ENCODE data around the gene SMR3B.

Gene SMR3B

GRCh38 chr4:70402762-70403161 lies 19.8 kb downstream of the SMR3B start:
- no peaks in the 10 kb centered on the region for H3K36me3 ChIP-seq (ENCODE audit: control insufficient read depth in 1 of 2, insufficient read depth in 2 of 2, low read depth in 1 of 2, low read length in 2 of 2)
- H3K9me3 ChIP-seq (ENCODE audit: control insufficient read depth, low read length) = no peaks in the 10 kb centered on the region
- H3K4me3 ChIP-seq (ENCODE audit: insufficient read depth in 1 of 2, low read depth in 1 of 2, low read length in 2 of 2) = no peak overlapping the region
- H2BK5ac ChIP-seq (ENCODE audit: low read depth, low read length, poor library complexity, severe bottlenecking) = no peak overlapping the region
- H4K8ac ChIP-seq (ENCODE audit: low read length) = no peak overlapping the region
- H3K4ac ChIP-seq (ENCODE audit: low read depth in 1 of 2, low read length in 2 of 2) = no peak overlapping the region
- no peaks in the 10 kb centered on the region for H3K27me3 ChIP-seq (ENCODE audit: control insufficient read depth in 1 of 2, insufficient read depth in 1 of 2, low read length in 2 of 2)
- no peaks in the 10 kb centered on the region for H3K4me1 ChIP-seq (ENCODE audit: control insufficient read depth, insufficient read depth, low read depth, low read length)
- H2AFZ ChIP-seq (ENCODE audit: low read depth, low read length) = no peak overlapping the region
- H3K9ac ChIP-seq (ENCODE audit: low read length) = no peak overlapping the region
- 80% methylated on average over 1 of the region's 1 CpG for WGBS
- no peak overlapping the region for H2BK15ac ChIP-seq (ENCODE audit: low read depth, poor library complexity, severe bottlenecking)
- no peak overlapping the region for H3K18ac ChIP-seq (ENCODE audit: low read depth in 1 of 2, low read length in 2 of 2)
- no peak overlapping the region for H3K27ac ChIP-seq (ENCODE audit: low read length, poor library complexity, severe bottlenecking)
- H2BK12ac ChIP-seq (ENCODE audit: low read length in 2 of 2) = no peak overlapping the region
- H2AK5ac ChIP-seq (ENCODE audit: low read length, severe bottlenecking) = no peak overlapping the region
- DNase-seq = no peak
- H3K14ac ChIP-seq (ENCODE audit: low read length in 2 of 2) = no peak overlapping the region
- no peak overlapping the region for H3K4me2 ChIP-seq (ENCODE audit: low read length, poor library complexity, severe bottlenecking)
- no peaks in the 10 kb centered on the region for H3K79me1 ChIP-seq (replicated peaks; ENCODE audit: low read length, poor library complexity, severe bottlenecking)
- no peak overlapping the region for H3K23ac ChIP-seq (ENCODE audit: low read length in 2 of 2)
- H4K91ac ChIP-seq (ENCODE audit: low read length) = no peak overlapping the region
- H2BK120ac ChIP-seq (ENCODE audit: low read depth, low read length) = no peak overlapping the region

GRCh38 chr4:70405765-70406164 lies 22.8 kb downstream of the SMR3B start:
- no peak overlapping the region for H2BK5ac ChIP-seq (ENCODE audit: low read depth, low read length, poor library complexity, severe bottlenecking)

DNA sequence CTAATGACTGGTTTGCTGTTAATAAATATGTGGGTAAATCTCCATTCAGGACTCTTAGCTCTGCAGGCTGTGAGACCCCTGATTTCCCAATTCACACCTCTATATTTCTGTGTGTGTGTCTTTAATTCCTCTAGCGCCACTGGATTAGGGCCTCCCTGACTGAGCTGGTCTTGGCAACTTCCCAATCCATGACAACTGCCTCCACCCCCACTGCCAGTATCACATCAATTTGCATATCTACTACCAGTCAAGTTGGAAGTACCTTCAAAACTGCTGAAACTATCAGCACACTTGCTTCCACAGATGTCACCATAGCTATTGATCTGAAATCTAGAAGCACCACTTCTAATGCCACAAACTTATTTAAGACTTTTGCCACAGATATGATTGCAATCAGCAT lies 42.4 kb downstream of the SMR3B start:
- Histone ChIP-seq H3K36me3 (ENCODE audit: control insufficient read depth in 1 of 2, insufficient read depth in 2 of 2, low read depth in 1 of 2, low read length in 2 of 2) (no peaks in the 10 kb centered on the region), H3K9ac (ENCODE audit: low read length) (no peak overlapping the region), H3K4me1 (ENCODE audit: control insufficient read depth, insufficient read depth, low read depth, low read length) (no peaks in the 10 kb centered on the region), H3K14ac (ENCODE audit: low read length in 2 of 2) (no peak overlapping the region), H3K9me3 (ENCODE audit: control insufficient read depth, low read length) (peaks cover 9% of the 10 kb centered on the region), H3K18ac (ENCODE audit: low read depth in 1 of 2, low read length in 2 of 2) (no peak overlapping the region), H2BK12ac (ENCODE audit: low read length in 2 of 2) (no peak overlapping the region), H3K23ac (ENCODE audit: low read length in 2 of 2) (no peak overlapping the region), H2BK5ac (ENCODE audit: low read depth, low read length, poor library complexity, severe bottlenecking) (no peak overlapping the region), H3K27me3 (ENCODE audit: control insufficient read depth in 1 of 2, insufficient read depth in 1 of 2, low read length in 2 of 2) (no peaks in the 10 kb centered on the region), H3K4me3 (ENCODE audit: insufficient read depth in 1 of 2, low read depth in 1 of 2, low read length in 2 of 2) (no peak overlapping the region), H3K79me1 (replicated peaks; ENCODE audit: low read length, poor library complexity, severe bottlenecking) (no peaks in the 10 kb centered on the region), H3K4ac (ENCODE audit: low read depth in 1 of 2, low read length in 2 of 2) (no peak overlapping the region), H4K91ac (ENCODE audit: low read length) (no peak overlapping the region), H2AK5ac (ENCODE audit: low read length, severe bottlenecking) (no peak overlapping the region), H2AFZ (ENCODE audit: low read depth, low read length) (no peak overlapping the region), H2BK15ac (ENCODE audit: low read depth, poor library complexity, severe bottlenecking) (no peak overlapping the region), H3K27ac (ENCODE audit: low read length, poor library complexity, severe bottlenecking) (no peak overlapping the region), H3K4me2 (ENCODE audit: low read length, poor library complexity, severe bottlenecking) (no peak overlapping the region), H2BK120ac (ENCODE audit: low read depth, low read length) (no peak overlapping the region), H4K8ac (ENCODE audit: low read length) (no peak overlapping the region)
- 89% methylated on average over 1 of the region's 1 CpG for WGBS
- no peak for DNase-seq

More at GRCh38 chr4:70405765-70406164, 22.8 kb downstream of the SMR3B start:
- Histone ChIP-seq H3K79me1 (replicated peaks; ENCODE audit: low read length, poor library complexity, severe bottlenecking) (no peaks in the 10 kb centered on the region), H3K27ac (ENCODE audit: low read length, poor library complexity, severe bottlenecking) (no peak overlapping the region), H3K18ac (ENCODE audit: low read depth in 1 of 2, low read length in 2 of 2) (no peak overlapping the region), H3K27me3 (ENCODE audit: control insufficient read depth in 1 of 2, insufficient read depth in 1 of 2, low read length in 2 of 2) (no peaks in the 10 kb centered on the region), H2AK5ac (ENCODE audit: low read length, severe bottlenecking) (no peak overlapping the region), H3K36me3 (ENCODE audit: control insufficient read depth in 1 of 2, insufficient read depth in 2 of 2, low read depth in 1 of 2, low read length in 2 of 2) (no peaks in the 10 kb centered on the region), H2BK12ac (ENCODE audit: low read length in 2 of 2) (no peak overlapping the region), H3K4me3 (ENCODE audit: insufficient read depth in 1 of 2, low read depth in 1 of 2, low read length in 2 of 2) (no peak overlapping the region), H3K4me2 (ENCODE audit: low read length, poor library complexity, severe bottlenecking) (no peak overlapping the region), H4K91ac (ENCODE audit: low read length) (no peak overlapping the region), H2BK120ac (ENCODE audit: low read depth, low read length) (no peak overlapping the region), H3K9me3 (ENCODE audit: control insufficient read depth, low read length) (peaks cover 3% of the 10 kb centered on the region), H3K23ac (ENCODE audit: low read length in 2 of 2) (no peak overlapping the region), H3K4me1 (ENCODE audit: control insufficient read depth, insufficient read depth, low read depth, low read length) (no peaks in the 10 kb centered on the region), H3K14ac (ENCODE audit: low read length in 2 of 2) (no peak overlapping the region), H3K9ac (ENCODE audit: low read length) (no peak overlapping the region), H3K4ac (ENCODE audit: low read depth in 1 of 2, low read length in 2 of 2) (no peak overlapping the region), H2BK15ac (ENCODE audit: low read depth, poor library complexity, severe bottlenecking) (no peak overlapping the region), H2AFZ (ENCODE audit: low read depth, low read length) (no peak overlapping the region), H4K8ac (ENCODE audit: low read length) (no peak overlapping the region)
- DNase-seq = no peak
- 72% methylated on average over 3 of the region's 6 CpGs for WGBS

DNA sequence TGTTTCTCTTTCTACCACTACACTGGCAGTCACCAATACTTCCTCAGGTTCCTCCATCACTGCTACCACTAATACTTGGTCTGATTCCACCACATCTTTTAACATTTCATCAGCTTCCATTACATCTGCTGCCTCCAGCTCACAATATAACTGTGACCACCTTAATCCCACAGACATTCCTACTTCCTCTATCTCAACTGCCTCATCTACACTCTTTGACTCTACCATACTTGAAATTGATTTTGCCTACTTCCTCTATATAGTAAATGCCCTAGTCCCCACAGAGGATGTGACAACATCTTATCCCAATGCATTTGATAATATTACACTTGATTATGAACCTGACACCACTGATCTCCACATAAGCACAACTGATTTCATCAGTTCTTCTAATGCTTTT lies 43.9 kb downstream of the SMR3B start:
- H3K23ac ChIP-seq (ENCODE audit: low read length in 2 of 2) = no peak overlapping the region
- no peaks in the 10 kb centered on the region for H3K4me1 ChIP-seq (ENCODE audit: control insufficient read depth, insufficient read depth, low read depth, low read length)
- H3K18ac ChIP-seq (ENCODE audit: low read depth in 1 of 2, low read length in 2 of 2) = no peak overlapping the region
- no peak overlapping the region for H3K9ac ChIP-seq (ENCODE audit: low read length)
- no peaks in the 10 kb centered on the region for H3K36me3 ChIP-seq (ENCODE audit: control insufficient read depth in 1 of 2, insufficient read depth in 2 of 2, low read depth in 1 of 2, low read length in 2 of 2)
- H4K91ac ChIP-seq (ENCODE audit: low read length) = no peak overlapping the region
- no peak overlapping the region for H4K8ac ChIP-seq (ENCODE audit: low read length)
- peaks cover 9% of the 10 kb centered on the region for H3K9me3 ChIP-seq (ENCODE audit: control insufficient read depth, low read length)
- DNase-seq = no peak
- no peak overlapping the region for H2BK120ac ChIP-seq (ENCODE audit: low read depth, low read length)
- H3K4me3 ChIP-seq (ENCODE audit: insufficient read depth in 1 of 2, low read depth in 1 of 2, low read length in 2 of 2) = no peak overlapping the region
- H2BK12ac ChIP-seq (ENCODE audit: low read length in 2 of 2) = no peak overlapping the region
- H3K79me1 ChIP-seq (replicated peaks; ENCODE audit: low read length, poor library complexity, severe bottlenecking) = no peaks in the 10 kb centered on the region
- H2BK15ac ChIP-seq (ENCODE audit: low read depth, poor library complexity, severe bottlenecking) = no peak overlapping the region
- no peak overlapping the region for H2AK5ac ChIP-seq (ENCODE audit: low read length, severe bottlenecking)
- no peak overlapping the region for H3K4ac ChIP-seq (ENCODE audit: low read depth in 1 of 2, low read length in 2 of 2)
- H3K27ac ChIP-seq (ENCODE audit: low read length, poor library complexity, severe bottlenecking) = no peak overlapping the region
- no peak overlapping the region for H3K4me2 ChIP-seq (ENCODE audit: low read length, poor library complexity, severe bottlenecking)
- H3K14ac ChIP-seq (ENCODE audit: low read length in 2 of 2) = no peak overlapping the region
- no peak overlapping the region for H2BK5ac ChIP-seq (ENCODE audit: low read depth, low read length, poor library complexity, severe bottlenecking)
- H3K27me3 ChIP-seq (ENCODE audit: control insufficient read depth in 1 of 2, insufficient read depth in 1 of 2, low read length in 2 of 2) = no peaks in the 10 kb centered on the region
- H2AFZ ChIP-seq (ENCODE audit: low read depth, low read length) = no peak overlapping the region
